NCI-H345 (cell line): ENCODE results near the gene KDM4B.
"Not testable (repeated sequence)": the region's sequence is repeated elsewhere in the genome, so short reads cannot be mapped to it uniquely, and the experiment has no call there.

Experiments
- DNase-seq: peaks from one replicate; lab custom pipeline; 2025; lab: John Stamatoyannopoulos, UW

The KDM4B gene

GRCh38 chr19:4968462-4969291 is at the start of gene KDM4B:
TSS of gene KDM4B (plus strand) at chr19:4969113. CDS start at chr19:5032891, 63,778 bp downstream.
- DNase-seq = peak; percentile 99

- DNase-seq = no peak
Measured at GRCh38 chr19:4922530-4923275, 46.2 kb upstream of the KDM4B start.

- no peak for DNase-seq
Measured at GRCh38 chr19:4923276-4923747, 45.6 kb upstream of the KDM4B start.

GRCh38 chr19:4929186-4929585 is 39.7 kb upstream of the KDM4B start:
- DNase-seq = no peak

GRCh38 chr19:4930664-4931063 is 38.2 kb upstream of the KDM4B start:
- DNase-seq = no peak

- no peak for DNase-seq
Measured at GRCh38 chr19:4932711-4933110, 36.2 kb upstream of the KDM4B start.

GRCh38 chr19:4933528-4933927 is 35.4 kb upstream of the KDM4B start:
- no peak for DNase-seq

GRCh38 chr19:4935444-4935843 is 33.5 kb upstream of the KDM4B start:
- DNase-seq = no peak

- no peak for DNase-seq
Measured at GRCh38 chr19:4937060-4937459, 31.9 kb upstream of the KDM4B start.

- DNase-seq = not testable (repeated sequence)
Measured at GRCh38 chr19:4938461-4938860, 30.5 kb upstream of the KDM4B start.

- no peak for DNase-seq
Measured at GRCh38 chr19:4939466-4939865, 29.4 kb upstream of the KDM4B start.

- DNase-seq = not testable (repeated sequence)
Measured at GRCh38 chr19:4941638-4942169, 27.2 kb upstream of the KDM4B start.

GRCh38 chr19:4950650-4951049 is 18.3 kb upstream of the KDM4B start:
- DNase-seq = not testable (repeated sequence)

- DNase-seq = no peak
Measured at GRCh38 chr19:4951656-4952055, 17.3 kb upstream of the KDM4B start.

GRCh38 chr19:4952945-4953344 is 16.0 kb upstream of the KDM4B start:
- DNase-seq = no peak

- not testable (repeated sequence) for DNase-seq
Measured at GRCh38 chr19:4954320-4955149, 14.4 kb upstream of the KDM4B start.

GRCh38 chr19:4955274-4955673 is 13.6 kb upstream of the KDM4B start:
- no peak for DNase-seq

- no peak for DNase-seq
Measured at GRCh38 chr19:4957981-4958380, 10.9 kb upstream of the KDM4B start.

GRCh38 chr19:4962085-4962619 is 6.8 kb upstream of the KDM4B start:
- DNase-seq = no peak

GRCh38 chr19:4965061-4965460 is 3.9 kb upstream of the KDM4B start:
- no peak for DNase-seq

- no peak for DNase-seq
Measured at GRCh38 chr19:4966591-4966990, 2.3 kb upstream of the KDM4B start.
